HEK293T (cell line): ENCODE results near the gene GSTM1.

ENCODE experiments used
- CTCF ChIA-PET: fragments of 350-600 bp; formaldehyde crosslinking; extraction: SDS; loops from one replicate; lab custom pipeline; 2021; ENCODE audit warnings: antibody characterized with exemption, inconsistent platforms; lab: Yijun Ruan, JAX
- POLR2A ChIA-PET: fragments of 350-600 bp; formaldehyde crosslinking; extraction: SDS; loops from one replicate; lab custom pipeline; 2020; ENCODE audit warnings: antibody characterized with exemption, inconsistent platforms; lab: Yijun Ruan, JAX
- DNase-seq: peaks from one replicate; pipeline ENCODE4 v3.0.0; 2012; ENCODE audit warnings: mixed read lengths; ENCODE audit errors: extremely low spot score
- ARNT ChIP-seq: fragments of 450-650 bp; IDR thresholded peaks from 2 replicates; pipeline ENCODE4 v1.6.1; 2017; ENCODE audit warnings: mild to moderate bottlenecking
- BHLHE40 ChIP-seq: fragments of 450-650 bp; IDR thresholded peaks from 2 replicates; pipeline ENCODE4 v1.6.1; 2016; ENCODE audit warnings: mild to moderate bottlenecking, moderate library complexity, borderline replicate concordance
- CTBP1 ChIP-seq: fragments of 450-650 bp; IDR thresholded peaks from 2 replicates; pipeline ENCODE4 v1.6.1; 2016; ENCODE audit warnings: borderline replicate concordance
- ELF4 ChIP-seq: fragments of 450-650 bp; IDR thresholded peaks from 2 replicates; pipeline ENCODE4 v1.6.1; 2017; ENCODE audit warnings: antibody characterized with exemption
- FOXA1 ChIP-seq: fragments of 450-650 bp; IDR thresholded peaks from 2 replicates; pipeline ENCODE4 v1.6.1; 2016; ENCODE audit warnings: mild to moderate bottlenecking
- FOXK2 ChIP-seq: fragments of 450-650 bp; IDR thresholded peaks from 2 replicates; pipeline ENCODE4 v1.6.1; 2016; ENCODE audit warnings: mild to moderate bottlenecking
- FOXM1 ChIP-seq: fragments of 450-650 bp; IDR thresholded peaks from 2 replicates; pipeline ENCODE4 v1.6.1; 2017; ENCODE audit warnings: mild to moderate bottlenecking, borderline replicate concordance
- HDGF ChIP-seq: fragments of 450-650 bp; IDR thresholded peaks from 2 replicates; pipeline ENCODE4 v1.6.1; 2017; ENCODE audit warnings: antibody characterized with exemption, borderline replicate concordance
- L3MBTL2 ChIP-seq: fragments of 450-650 bp; conservative IDR thresholded peaks from 2 replicates; pipeline ENCODE4 v1.6.1; 2016; ENCODE audit warnings: mild to moderate bottlenecking
- LEF1 ChIP-seq: fragments of 450-650 bp; IDR thresholded peaks from 2 replicates; pipeline ENCODE4 v1.6.1; 2017; ENCODE audit warnings: mild to moderate bottlenecking, borderline replicate concordance
- NFRKB ChIP-seq: fragments of 450-650 bp; IDR thresholded peaks from 2 replicates; pipeline ENCODE4 v1.6.1; 2016; ENCODE audit warnings: mild to moderate bottlenecking, moderate library complexity
- SP1 ChIP-seq: fragments of 450-650 bp; IDR thresholded peaks from 2 replicates; pipeline ENCODE4 v1.6.1; 2017
- SUZ12 ChIP-seq: fragments of 450-650 bp; IDR thresholded peaks from 2 replicates; pipeline ENCODE4 v1.6.1; 2016; ENCODE audit warnings: mild to moderate bottlenecking
- TARDBP ChIP-seq: fragments of 450-650 bp; IDR thresholded peaks from 2 replicates; pipeline ENCODE4 v1.6.1; 2016
- ZNF384 ChIP-seq: fragments of 450-650 bp; IDR thresholded peaks from 2 replicates; pipeline ENCODE4 v1.6.1; 2016
- TF ChIP-seq, protein P1 (sequence below): fragments of 450-650 bp; IDR thresholded peaks from 2 replicates; pipeline ENCODE4 v1.6.1; 2016

GSTM1 gene

DNA sequence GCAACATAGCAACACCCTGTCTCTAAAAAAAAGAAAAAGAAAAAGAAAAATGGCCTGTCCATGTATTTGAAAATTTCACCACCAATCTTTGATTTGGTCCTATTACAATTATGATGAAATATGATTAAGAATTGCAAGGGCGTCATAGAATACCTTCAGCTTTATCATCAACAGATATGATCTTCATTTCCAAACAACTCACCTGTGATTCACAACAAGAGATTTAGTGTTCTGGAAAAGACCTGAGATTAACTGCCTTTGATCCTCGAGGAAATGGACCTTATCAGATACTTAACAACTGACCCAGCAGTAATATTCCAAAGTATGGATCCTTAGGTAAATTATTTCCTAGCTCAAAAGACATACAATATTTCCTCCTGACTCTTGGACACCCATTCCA, 35.2 kb upstream of the GSTM1 start:
- no peak for TF ChIP-seq NFRKB
- TF ChIP-seq ARNT: no peak
- no peak for TF ChIP-seq FOXA1
- TF ChIP-seq HDGF: no peak
- no peak for TF ChIP-seq ELF4
- no peak for TF ChIP-seq SUZ12
- no peak for TF ChIP-seq SP1
- ChIA-PET CTCF (interaction anchor here (1.1 to 5.1 kb wide), 4 partner anchors 9 to 125 kb away, joined by 3 to 65 read pairs (median 11); no protein-coding TSS in a partner anchor), POLR2A (interaction anchor here (0.6 to 1.6 kb wide), 2 partner anchors 104 to 332 kb away, joined by 3 to 5 read pairs; partner anchors contain the start of genes AHCYL1 and GNAI3)
- DNase-seq: no peak

DNA sequence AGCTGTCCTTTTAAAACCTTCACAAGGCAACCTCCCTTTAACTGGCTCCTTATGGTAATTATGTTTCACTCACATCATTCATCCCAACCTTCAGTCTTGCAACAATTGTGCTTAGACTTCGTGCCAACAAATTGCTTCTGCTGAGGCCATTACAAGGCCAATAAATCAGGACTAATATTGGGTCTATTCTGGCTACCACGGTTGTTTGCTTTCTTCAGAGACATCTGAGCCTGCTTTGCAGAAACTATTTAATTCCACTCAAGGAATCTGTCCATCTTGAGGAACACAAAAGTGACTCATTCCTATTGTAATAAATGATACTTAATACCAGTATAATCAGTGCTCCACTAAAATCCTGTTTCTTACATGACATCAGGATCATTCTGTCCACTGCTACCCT, 34.3 kb upstream of the GSTM1 start:
- TF ChIP-seq ELF4: no peak
- TF ChIP-seq TARDBP: no peak
- TF ChIP-seq CTBP1: no peak
- no peak for TF ChIP-seq ZNF384
- no peak for TF ChIP-seq FOXK2
- TF ChIP-seq BHLHE40: no peak
- TF ChIP-seq SP1: no peak
- no peak for TF ChIP-seq SUZ12
- TF ChIP-seq LEF1: no peak
- TF ChIP-seq NFRKB: no peak
- TF ChIP-seq FOXA1: no peak
- TF ChIP-seq L3MBTL2: no peak
- TF ChIP-seq FOXM1: no peak
- TF ChIP-seq, protein P1, sequence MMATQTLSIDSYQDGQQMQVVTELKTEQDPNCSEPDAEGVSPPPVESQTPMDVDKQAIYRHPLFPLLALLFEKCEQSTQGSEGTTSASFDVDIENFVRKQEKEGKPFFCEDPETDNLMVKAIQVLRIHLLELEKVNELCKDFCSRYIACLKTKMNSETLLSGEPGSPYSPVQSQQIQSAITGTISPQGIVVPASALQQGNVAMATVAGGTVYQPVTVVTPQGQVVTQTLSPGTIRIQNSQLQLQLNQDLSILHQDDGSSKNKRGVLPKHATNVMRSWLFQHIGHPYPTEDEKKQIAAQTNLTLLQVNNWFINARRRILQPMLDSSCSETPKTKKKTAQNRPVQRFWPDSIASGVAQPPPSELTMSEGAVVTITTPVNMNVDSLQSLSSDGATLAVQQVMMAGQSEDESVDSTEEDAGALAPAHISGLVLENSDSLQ: no peak
- no peak for TF ChIP-seq ARNT
- CTCF ChIA-PET: interaction anchor here (1.1 to 5.1 kb wide), 3 partner anchors 13 to 124 kb away, joined by 3 to 65 read pairs (median 18); no protein-coding TSS in a partner anchor
- POLR2A ChIA-PET: interaction anchor here (1.6 kb wide), 1 partner anchor 105 kb away, joined by 5 read pairs; the partner anchor contains the start of gene GNAI3
- no peak for DNase-seq

DNA sequence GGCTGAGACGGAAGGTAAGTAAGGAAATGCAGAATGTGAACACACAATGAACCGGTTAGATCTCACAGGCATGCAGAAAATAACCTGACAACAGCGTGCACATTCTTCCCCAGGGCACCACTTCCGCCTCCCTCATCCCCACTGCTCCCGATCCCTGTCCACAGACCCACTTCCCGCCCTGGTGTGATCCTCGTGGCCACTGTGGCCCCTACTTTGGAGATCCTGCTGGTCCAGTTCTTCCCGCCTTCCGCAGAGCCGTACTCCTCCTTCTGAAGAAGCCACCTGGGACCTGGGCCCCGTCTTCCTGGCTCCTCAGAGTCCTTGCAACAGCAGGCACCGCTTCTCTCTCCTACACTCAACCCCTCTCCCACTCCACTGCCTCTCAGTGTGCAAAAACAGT, 33.1 kb upstream of the GSTM1 start:
- ChIA-PET POLR2A (no interaction called here), CTCF (interaction anchor here (1.4 kb wide), 1 partner anchor 118 kb away, joined by 6 read pairs; no protein-coding TSS in a partner anchor)
- no peak for DNase-seq
- TF ChIP-seq FOXM1 (no peak), L3MBTL2 (no peak), SUZ12 (no peak), NFRKB (no peak), FOXK2 (no peak), HDGF (no peak), CTBP1 (no peak), LEF1 (no peak), ELF4 (no peak), BHLHE40 (no peak), FOXA1 (no peak), TARDBP (no peak), SP1 (no peak), ARNT (no peak), ZNF384 (no peak)
- TF ChIP-seq, protein P1: no peak

DNA sequence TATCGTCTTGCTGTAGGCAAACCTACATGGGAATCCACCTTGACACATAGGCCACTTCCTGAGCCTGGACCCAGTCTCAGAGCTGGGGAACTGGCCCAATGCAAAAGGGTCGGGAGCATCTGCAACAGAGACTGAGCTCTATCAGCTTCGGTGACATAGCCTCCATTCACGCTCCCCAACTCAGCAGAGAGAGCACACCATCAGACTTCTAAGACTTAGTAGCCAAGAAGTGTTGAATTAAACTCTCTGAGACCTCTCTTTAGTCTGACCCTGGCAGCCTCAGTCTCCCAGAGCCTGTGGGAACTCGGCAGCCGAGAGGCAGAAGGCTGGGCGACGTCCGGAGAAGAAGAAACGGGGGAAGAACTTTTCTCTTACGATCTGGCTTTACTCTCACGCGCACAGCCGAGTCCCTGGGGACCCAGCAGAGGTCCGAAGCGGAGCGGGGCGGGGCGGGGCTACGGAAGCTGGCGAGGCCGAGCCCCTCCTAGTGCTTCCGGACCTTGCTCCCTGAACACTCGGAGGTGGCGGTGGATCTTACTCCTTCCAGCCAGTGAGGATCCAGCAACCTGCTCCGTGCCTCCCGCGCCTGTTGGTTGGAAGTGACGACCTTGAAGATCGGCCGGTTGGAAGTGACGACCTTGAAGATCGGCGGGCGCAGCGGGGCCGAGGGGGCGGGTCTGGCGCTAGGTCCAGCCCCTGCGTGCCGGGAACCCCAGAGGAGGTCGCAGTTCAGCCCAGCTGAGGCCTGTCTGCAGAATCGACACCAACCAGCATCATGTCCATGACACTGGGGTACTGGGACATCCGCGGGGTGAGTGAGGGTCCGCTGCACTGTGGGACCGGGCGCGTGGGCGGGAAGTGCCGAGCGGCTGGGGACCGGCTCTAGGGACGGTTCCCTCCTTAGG, 31.8 kb upstream of the GSTM1 start, which contains the start of gene GSTM4:
TSS of gene GSTM4 (plus strand) at position 485 of the 905 bp plus-strand sequence. CDS start at position 776, 291 bp downstream.
- TF ChIP-seq FOXM1: no peak
- DNase-seq: peak; percentile 71
- ChIA-PET CTCF (interaction anchor here (1.4 to 1.6 kb wide), 2 partner anchors 16 to 117 kb away, joined by 6 to 12 read pairs; no protein-coding TSS in a partner anchor), POLR2A (interaction anchor here (2.1 kb wide), 1 partner anchor 12 kb away, joined by 8 read pairs; the partner anchor contains the start of gene GSTM2)

DNA sequence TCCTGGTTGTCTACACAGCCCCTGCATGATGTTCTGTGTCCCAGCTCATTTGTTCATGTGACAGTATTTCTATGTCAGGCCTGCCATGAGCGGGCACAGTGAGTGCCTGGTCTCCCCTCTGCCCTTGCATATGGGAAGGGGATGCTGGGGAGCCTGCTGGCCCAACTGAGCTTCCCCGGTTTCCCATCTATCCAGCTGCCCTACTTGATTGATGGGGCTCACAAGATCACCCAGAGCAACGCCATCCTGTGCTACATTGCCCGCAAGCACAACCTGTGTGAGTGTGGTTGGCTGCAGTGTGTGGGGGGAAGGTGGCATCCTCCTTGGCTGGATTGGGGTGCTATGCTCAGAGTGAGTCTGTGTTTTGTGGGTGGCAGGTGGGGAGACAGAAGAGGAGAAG, 30.2 kb upstream of the GSTM1 start:
- ChIA-PET CTCF (interaction anchor here (1.1 to 2.3 kb wide), 2 partner anchors 15 to 17 kb away, joined by 4 to 14 read pairs; no protein-coding TSS in a partner anchor), POLR2A (interaction anchor here (2.1 kb wide), 1 partner anchor 11 kb away, joined by 8 read pairs; the partner anchor contains the start of gene GSTM2)
- TF ChIP-seq NFRKB: no peak
- no peak for TF ChIP-seq SP1
- TF ChIP-seq LEF1: no peak
- no peak for TF ChIP-seq ELF4
- no peak for TF ChIP-seq CTBP1
- no peak for TF ChIP-seq FOXK2
- no peak for TF ChIP-seq TARDBP
- no peak for TF ChIP-seq L3MBTL2
- TF ChIP-seq FOXA1: no peak
- no peak for DNase-seq

DNA sequence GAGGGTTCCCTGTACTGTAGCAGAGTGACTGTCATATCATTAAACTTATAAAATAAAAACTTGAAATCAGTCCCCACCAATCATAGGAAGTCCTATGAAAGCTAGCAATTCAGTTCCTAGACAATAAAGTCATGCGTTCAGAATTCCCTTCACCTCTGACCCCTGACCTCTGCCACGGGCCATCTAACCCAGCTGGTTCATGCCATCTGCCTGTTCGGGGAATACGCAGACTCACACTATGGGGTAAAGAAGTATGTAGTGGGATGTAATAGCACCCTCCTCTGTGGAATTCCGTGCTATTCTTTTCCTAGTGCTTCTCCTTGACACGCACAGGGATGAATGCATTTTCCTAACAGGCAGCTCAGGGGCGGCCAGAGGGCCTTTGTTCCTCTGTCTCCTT, 29.6 kb upstream of the GSTM1 start:
- POLR2A ChIA-PET: interaction anchor here (0.6 kb wide), 1 partner anchor 100 kb away, joined by 3 read pairs; no protein-coding TSS in a partner anchor
- CTCF ChIA-PET: interaction anchor here (1.0 to 2.3 kb wide), 3 partner anchors 8 to 18 kb away, joined by 3 to 14 read pairs (median 4); no protein-coding TSS in a partner anchor
- no peak for TF ChIP-seq HDGF
- TF ChIP-seq ARNT: no peak
- TF ChIP-seq L3MBTL2: no peak
- TF ChIP-seq ZNF384: no peak
- TF ChIP-seq SP1: no peak
- no peak for TF ChIP-seq FOXM1
- TF ChIP-seq ELF4: no peak
- TF ChIP-seq TARDBP: no peak
- no peak for TF ChIP-seq FOXA1
- TF ChIP-seq FOXK2: no peak
- no peak for TF ChIP-seq SUZ12
- TF ChIP-seq, protein P1: no peak
- no peak for TF ChIP-seq BHLHE40
- no peak for TF ChIP-seq LEF1
- no peak for TF ChIP-seq NFRKB
- no peak for TF ChIP-seq CTBP1
- DNase-seq: no peak
